Neural cell (in vitro differentiated cells): Measurements from ENCODE around the gene BMPR1B. TPM values are rescaled to one million over a fixed set of nuclear protein-coding genes. Genes with fewer than 3 reads are reported as not detected.

Source experiments
- H2AFZ ChIP-seq: fragments of 200-600, 300-800 bp; sonication (generic), shearing (Covaris generic); 2 replicates; pipeline ENCODE4 v1.6.0; 2014; ENCODE audit warnings: low read depth, mild to moderate bottlenecking, antibody characterized with exemption, low read length, moderate library complexity
- H3F3A ChIP-seq: fragments of 200-600 bp; shearing (Covaris generic); 2 replicates; pipeline ENCODE4 v1.6.1; 2016; ENCODE audit warnings: mild to moderate bottlenecking, moderate library complexity, mixed read lengths, antibody characterized with exemption, low read length; ENCODE audit not compliant: insufficient read depth, poor library complexity, severe bottlenecking
- H3K27ac ChIP-seq: fragments of 200-600, 300-800 bp; sonication (generic), shearing (Covaris generic); 2 replicates; pipeline ENCODE4 v1.5.1; 2014; ENCODE audit warnings: mild to moderate bottlenecking, low read length, moderate library complexity
- H3K27me3 ChIP-seq: fragments of 300-800, 200-600 bp; sonication (generic), shearing (Covaris generic); 2 replicates; pipeline ENCODE4 v1.6.0; 2014; ENCODE audit warnings: mild to moderate bottlenecking, low read depth, low read length, moderate library complexity; ENCODE audit not compliant: insufficient read depth
- H3K36me3 ChIP-seq: fragments of 300-800, 200-600 bp; sonication (generic), shearing (Covaris generic); 2 replicates; pipeline ENCODE4 v1.5.1; 2014; ENCODE audit warnings: mild to moderate bottlenecking, antibody characterized with exemption, low read length, moderate library complexity; ENCODE audit not compliant: insufficient read depth
- H3K4me2 ChIP-seq: fragments of 300-800, 200-600 bp; sonication (generic), shearing (Covaris generic); 2 replicates; pipeline ENCODE4 v1.6.0; 2014; ENCODE audit warnings: mild to moderate bottlenecking, low read length
- H3K4me3 ChIP-seq: fragments of 300-800, 200-600 bp; sonication (generic), shearing (Covaris generic); 2 replicates; pipeline ENCODE4 v1.5.1; 2014; ENCODE audit warnings: mild to moderate bottlenecking, low read length, moderate library complexity
- H3K79me2 ChIP-seq: fragments of 200-600 bp; shearing (Covaris generic); replicated peaks from 2 replicates; pipeline ENCODE4 v1.6.0; 2014; ENCODE audit warnings: mild to moderate bottlenecking, low read length, moderate library complexity; ENCODE audit not compliant: insufficient read depth
- H3K9ac ChIP-seq: fragments of 300-800, 200-600 bp; sonication (generic), shearing (Covaris generic); 2 replicates; pipeline ENCODE4 v1.6.1; 2016; ENCODE audit warnings: mild to moderate bottlenecking, low read length, mixed read lengths
- H3K9me2 ChIP-seq: fragments of 200-600 bp; shearing (Covaris generic); 2 replicates; pipeline ENCODE4 v1.6.1; 2016; ENCODE audit warnings: mild to moderate bottlenecking, low read length, mixed read lengths; ENCODE audit not compliant: insufficient read depth
- H3K9me3 ChIP-seq: fragments of 200-600, 300-800 bp; sonication (generic), shearing (Covaris generic); 2 replicates; pipeline ENCODE4 v1.6.1; 2016; ENCODE audit warnings: mild to moderate bottlenecking, mixed run types, low read length, moderate library complexity, mixed read lengths
- H4K20me1 ChIP-seq: fragments of 200-600 bp; shearing (Covaris generic); 2 replicates; pipeline ENCODE4 v1.6.1; 2016; ENCODE audit warnings: mild to moderate bottlenecking, mixed run types; ENCODE audit not compliant: insufficient read depth
- EP300 ChIP-seq: fragments of 450-650 bp; conservative IDR thresholded peaks from 2 replicates; pipeline ENCODE4 v1.6.1; 2014; ENCODE audit warnings: antibody characterized with exemption, mild to moderate bottlenecking, moderate library complexity; ENCODE audit not compliant: poor library complexity, severe bottlenecking
- EZH2 ChIP-seq: fragments of 200-600, 300-800 bp; shearing (Covaris generic), sonication (generic); IDR thresholded peaks from 2 replicates; pipeline ENCODE4 v1.6.1; 2014; ENCODE audit warnings: antibody characterized with exemption, low read length, borderline replicate concordance, mild to moderate bottlenecking; ENCODE audit not compliant: insufficient read depth, poor library complexity, severe bottlenecking
- MXI1 ChIP-seq: fragments of 450-650 bp; conservative IDR thresholded peaks from 2 replicates; pipeline ENCODE4 v1.6.1; 2014; ENCODE audit warnings: antibody characterized with exemption, mild to moderate bottlenecking; ENCODE audit not compliant: poor library complexity, severe bottlenecking
- POLR2AphosphoS5 ChIP-seq: IDR thresholded peaks from 2 replicates; pipeline ENCODE4 v1.6.1; 2012
- RAD21 ChIP-seq: fragments of 450-650 bp; conservative IDR thresholded peaks from 2 replicates; pipeline ENCODE4 v1.6.1; 2014; ENCODE audit warnings: antibody characterized with exemption, mild to moderate bottlenecking, moderate library complexity
- SMC3 ChIP-seq: fragments of 450-650 bp; conservative IDR thresholded peaks from 2 replicates; pipeline ENCODE4 v1.6.1; 2014; ENCODE audit warnings: antibody characterized with exemption, mild to moderate bottlenecking, moderate library complexity; ENCODE audit not compliant: poor library complexity
- polyA plus RNA-seq: library from polyadenylated mRNA; depleted of rRNA; stranded (reverse); fragments of >200 nt; gene quantifications from 2 replicates; pipeline ENCODE4 v1.2.3, GENCODE V29; 2014
- TF ChIP-seq, protein P1 (sequence below): fragments of 450-650 bp; IDR thresholded peaks from 2 replicates; pipeline ENCODE4 v1.5.1; 2014; ENCODE audit warnings: antibody characterized with exemption, mild to moderate bottlenecking, moderate library complexity; ENCODE audit not compliant: poor library complexity, severe bottlenecking
- TF ChIP-seq, protein P2 (sequence below): IDR thresholded peaks from 2 replicates; pipeline ENCODE4 v1.6.1; 2012; ENCODE audit warnings: borderline replicate concordance

BMPR1B gene
- polyA plus RNA-seq, 1 donor from 2014 or later = 1.6 TPM

DNA sequence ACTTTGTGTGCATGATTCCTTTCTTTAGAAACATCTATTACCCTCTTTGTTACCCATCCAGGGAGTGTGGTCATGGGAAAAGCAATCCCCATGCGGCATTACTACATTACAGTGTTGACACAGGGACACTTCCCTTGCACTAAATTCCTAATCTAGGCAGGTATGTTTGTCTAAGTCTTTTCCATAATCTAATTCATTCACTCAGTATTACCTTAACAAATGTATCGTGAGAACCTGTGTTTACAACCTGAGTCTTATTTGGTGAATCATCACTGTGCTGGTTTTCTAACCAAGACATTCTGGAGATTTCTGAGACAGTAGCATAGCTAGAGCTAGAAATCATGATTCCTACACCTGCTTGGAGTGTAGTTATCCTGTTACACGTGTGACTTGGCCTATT lies 326.8 kb downstream of the BMPR1B start:
- H3K9ac ChIP-seq = no peak overlapping the region
- H3K27ac ChIP-seq = no peak overlapping the region
- H3K27me3 ChIP-seq = no peaks in the 10 kb centered on the region
- no peaks in the 10 kb centered on the region for H3F3A ChIP-seq
- H3K9me3 ChIP-seq = no peaks in the 10 kb centered on the region
- H3K9me2 ChIP-seq = no peaks in the 10 kb centered on the region
- no peak overlapping the region for H3K4me3 ChIP-seq
- TF ChIP-seq MXI1 = no peak
- TF ChIP-seq, protein P1, sequence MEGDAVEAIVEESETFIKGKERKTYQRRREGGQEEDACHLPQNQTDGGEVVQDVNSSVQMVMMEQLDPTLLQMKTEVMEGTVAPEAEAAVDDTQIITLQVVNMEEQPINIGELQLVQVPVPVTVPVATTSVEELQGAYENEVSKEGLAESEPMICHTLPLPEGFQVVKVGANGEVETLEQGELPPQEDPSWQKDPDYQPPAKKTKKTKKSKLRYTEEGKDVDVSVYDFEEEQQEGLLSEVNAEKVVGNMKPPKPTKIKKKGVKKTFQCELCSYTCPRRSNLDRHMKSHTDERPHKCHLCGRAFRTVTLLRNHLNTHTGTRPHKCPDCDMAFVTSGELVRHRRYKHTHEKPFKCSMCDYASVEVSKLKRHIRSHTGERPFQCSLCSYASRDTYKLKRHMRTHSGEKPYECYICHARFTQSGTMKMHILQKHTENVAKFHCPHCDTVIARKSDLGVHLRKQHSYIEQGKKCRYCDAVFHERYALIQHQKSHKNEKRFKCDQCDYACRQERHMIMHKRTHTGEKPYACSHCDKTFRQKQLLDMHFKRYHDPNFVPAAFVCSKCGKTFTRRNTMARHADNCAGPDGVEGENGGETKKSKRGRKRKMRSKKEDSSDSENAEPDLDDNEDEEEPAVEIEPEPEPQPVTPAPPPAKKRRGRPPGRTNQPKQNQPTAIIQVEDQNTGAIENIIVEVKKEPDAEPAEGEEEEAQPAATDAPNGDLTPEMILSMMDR = no peak
- TF ChIP-seq, protein P2, sequence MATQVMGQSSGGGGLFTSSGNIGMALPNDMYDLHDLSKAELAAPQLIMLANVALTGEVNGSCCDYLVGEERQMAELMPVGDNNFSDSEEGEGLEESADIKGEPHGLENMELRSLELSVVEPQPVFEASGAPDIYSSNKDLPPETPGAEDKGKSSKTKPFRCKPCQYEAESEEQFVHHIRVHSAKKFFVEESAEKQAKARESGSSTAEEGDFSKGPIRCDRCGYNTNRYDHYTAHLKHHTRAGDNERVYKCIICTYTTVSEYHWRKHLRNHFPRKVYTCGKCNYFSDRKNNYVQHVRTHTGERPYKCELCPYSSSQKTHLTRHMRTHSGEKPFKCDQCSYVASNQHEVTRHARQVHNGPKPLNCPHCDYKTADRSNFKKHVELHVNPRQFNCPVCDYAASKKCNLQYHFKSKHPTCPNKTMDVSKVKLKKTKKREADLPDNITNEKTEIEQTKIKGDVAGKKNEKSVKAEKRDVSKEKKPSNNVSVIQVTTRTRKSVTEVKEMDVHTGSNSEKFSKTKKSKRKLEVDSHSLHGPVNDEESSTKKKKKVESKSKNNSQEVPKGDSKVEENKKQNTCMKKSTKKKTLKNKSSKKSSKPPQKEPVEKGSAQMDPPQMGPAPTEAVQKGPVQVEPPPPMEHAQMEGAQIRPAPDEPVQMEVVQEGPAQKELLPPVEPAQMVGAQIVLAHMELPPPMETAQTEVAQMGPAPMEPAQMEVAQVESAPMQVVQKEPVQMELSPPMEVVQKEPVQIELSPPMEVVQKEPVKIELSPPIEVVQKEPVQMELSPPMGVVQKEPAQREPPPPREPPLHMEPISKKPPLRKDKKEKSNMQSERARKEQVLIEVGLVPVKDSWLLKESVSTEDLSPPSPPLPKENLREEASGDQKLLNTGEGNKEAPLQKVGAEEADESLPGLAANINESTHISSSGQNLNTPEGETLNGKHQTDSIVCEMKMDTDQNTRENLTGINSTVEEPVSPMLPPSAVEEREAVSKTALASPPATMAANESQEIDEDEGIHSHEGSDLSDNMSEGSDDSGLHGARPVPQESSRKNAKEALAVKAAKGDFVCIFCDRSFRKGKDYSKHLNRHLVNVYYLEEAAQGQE = no peak
- no peak for TF ChIP-seq EZH2
- TF ChIP-seq EP300 = no peak
- TF ChIP-seq SMC3 = no peak
- TF ChIP-seq RAD21 = no peak
- H2AFZ ChIP-seq = no peak overlapping the region
- no peaks in the 10 kb centered on the region for H3K36me3 ChIP-seq
- H3K79me2 ChIP-seq = no peaks in the 10 kb centered on the region
- no peaks in the 10 kb centered on the region for H4K20me1 ChIP-seq
- H3K4me2 ChIP-seq = no peak overlapping the region

DNA sequence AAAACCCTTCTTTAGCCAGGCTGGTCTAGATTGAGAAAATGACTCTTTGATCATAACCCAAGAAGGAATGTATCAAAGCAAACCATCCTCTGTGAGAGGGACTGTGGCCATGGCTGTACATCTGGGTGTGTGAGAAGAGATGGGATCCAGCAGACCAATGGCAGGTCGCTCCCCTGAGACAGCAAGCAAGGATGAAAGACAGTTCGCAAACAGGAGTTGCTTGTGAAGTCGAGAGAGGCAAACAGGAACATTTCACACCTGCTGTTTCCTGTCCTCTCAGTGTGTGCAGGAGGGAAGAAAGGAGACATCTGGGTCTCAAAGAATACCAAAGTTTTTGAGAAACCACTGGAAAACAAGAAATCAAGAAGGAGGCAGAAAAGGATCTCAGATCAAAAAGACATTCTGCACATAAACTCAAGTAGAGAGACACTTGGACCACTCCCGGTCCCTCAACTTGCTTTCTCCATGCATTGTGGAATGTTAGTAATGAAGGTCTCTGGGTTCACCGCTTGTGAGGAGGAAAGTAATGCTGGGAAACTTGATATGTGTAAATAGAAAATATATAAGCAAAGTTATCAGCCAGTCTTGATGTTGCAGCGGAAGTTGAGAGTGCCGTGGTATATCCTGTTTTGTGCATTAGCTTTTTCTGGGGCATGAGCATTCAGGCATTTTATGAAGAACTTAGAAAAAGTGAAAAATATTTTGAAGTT lies 327.5 kb downstream of the BMPR1B start:
- Histone ChIP-seq H3K4me2 (no peak overlapping the region), H3K9me2 (no peaks in the 10 kb centered on the region), H3K36me3 (no peaks in the 10 kb centered on the region), H3K9me3 (no peaks in the 10 kb centered on the region), H3F3A (no peaks in the 10 kb centered on the region), H3K27me3 (no peaks in the 10 kb centered on the region), H3K27ac (no peak overlapping the region), H4K20me1 (no peaks in the 10 kb centered on the region), H3K9ac (no peak overlapping the region), H3K4me3 (no peak overlapping the region), H3K79me2 (no peaks in the 10 kb centered on the region), H2AFZ (no peak overlapping the region)
- TF ChIP-seq, protein P1 = no peak
- TF ChIP-seq SMC3 = no peak
- TF ChIP-seq EZH2 = no peak
- TF ChIP-seq EP300 = no peak
- no peak for TF ChIP-seq POLR2AphosphoS5
